ENCODE results near the gene CSGALNACT2.

Gene CSGALNACT2

DNA sequence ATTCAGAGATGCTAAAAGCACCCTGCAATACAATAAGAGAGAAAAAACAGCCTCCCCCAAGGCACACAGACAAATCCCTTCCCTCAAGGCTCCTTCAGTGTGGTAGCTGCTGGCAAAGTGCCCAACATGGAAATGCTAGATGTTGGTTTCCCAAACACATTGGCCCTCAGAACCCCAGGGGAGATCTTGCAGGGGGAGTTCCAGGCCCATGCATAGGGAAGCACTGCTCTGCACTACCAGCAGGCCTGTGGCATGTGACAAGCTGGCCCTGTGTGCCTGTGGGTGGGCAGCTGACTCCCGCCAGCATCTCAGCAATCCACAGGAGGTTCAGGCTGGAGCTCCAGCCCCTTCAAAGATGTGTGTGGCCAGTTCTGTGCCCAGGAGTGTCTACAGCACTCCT lies 16.8 kb upstream of the CSGALNACT2 start:
- no peak overlapping the region for H3K27ac ChIP-seq
- no peaks in the 10 kb centered on the region for H3K27me3 ChIP-seq (replicated peaks)
- DNase-seq = no peak
- H3K4me3 ChIP-seq (ENCODE audit: low read depth, low read length) = no peak overlapping the region
- no peaks in the 10 kb centered on the region for H3K36me3 ChIP-seq (replicated peaks)
- in situ Hi-C loops (cut with HindIII; ENCODE audit: low pct_ligation_motif_present, low sequenced_read_pairs) = no loop called here
- TF ChIP-seq CTCF (IDR thresholded peaks at IDR 0.05; ENCODE audit: low read depth, low read length, missing control alignments) = no peak

- in situ Hi-C loops (cut with HindIII; ENCODE audit: low pct_ligation_motif_present, low sequenced_read_pairs) = no loop called here
- H3K27ac ChIP-seq = no peak overlapping the region
- H3K27me3 ChIP-seq (replicated peaks) = no peaks in the 10 kb centered on the region
- no peaks in the 10 kb centered on the region for H3K36me3 ChIP-seq (replicated peaks)
- no peak for TF ChIP-seq CTCF (IDR thresholded peaks at IDR 0.05; ENCODE audit: low read depth, low read length, missing control alignments)
- no peak for DNase-seq
- H3K4me3 ChIP-seq (ENCODE audit: low read depth, low read length) = no peak overlapping the region
These were observed 16.1 kb upstream of the CSGALNACT2 start for GRCh38 chr10:43122096-43122495.

GRCh38 chr10:43122826-43123225 lies 15.4 kb upstream of the CSGALNACT2 start:
- no peak for DNase-seq
- Histone ChIP-seq H3K4me3 (ENCODE audit: low read depth, low read length) (no peak overlapping the region), H3K27ac (no peak overlapping the region), H3K27me3 (replicated peaks) (no peaks in the 10 kb centered on the region), H3K36me3 (replicated peaks) (no peaks in the 10 kb centered on the region)
- no peak for TF ChIP-seq CTCF (IDR thresholded peaks at IDR 0.05; ENCODE audit: low read depth, low read length, missing control alignments)
- in situ Hi-C loops (cut with HindIII; ENCODE audit: low pct_ligation_motif_present, low sequenced_read_pairs) = no loop called here

DNA sequence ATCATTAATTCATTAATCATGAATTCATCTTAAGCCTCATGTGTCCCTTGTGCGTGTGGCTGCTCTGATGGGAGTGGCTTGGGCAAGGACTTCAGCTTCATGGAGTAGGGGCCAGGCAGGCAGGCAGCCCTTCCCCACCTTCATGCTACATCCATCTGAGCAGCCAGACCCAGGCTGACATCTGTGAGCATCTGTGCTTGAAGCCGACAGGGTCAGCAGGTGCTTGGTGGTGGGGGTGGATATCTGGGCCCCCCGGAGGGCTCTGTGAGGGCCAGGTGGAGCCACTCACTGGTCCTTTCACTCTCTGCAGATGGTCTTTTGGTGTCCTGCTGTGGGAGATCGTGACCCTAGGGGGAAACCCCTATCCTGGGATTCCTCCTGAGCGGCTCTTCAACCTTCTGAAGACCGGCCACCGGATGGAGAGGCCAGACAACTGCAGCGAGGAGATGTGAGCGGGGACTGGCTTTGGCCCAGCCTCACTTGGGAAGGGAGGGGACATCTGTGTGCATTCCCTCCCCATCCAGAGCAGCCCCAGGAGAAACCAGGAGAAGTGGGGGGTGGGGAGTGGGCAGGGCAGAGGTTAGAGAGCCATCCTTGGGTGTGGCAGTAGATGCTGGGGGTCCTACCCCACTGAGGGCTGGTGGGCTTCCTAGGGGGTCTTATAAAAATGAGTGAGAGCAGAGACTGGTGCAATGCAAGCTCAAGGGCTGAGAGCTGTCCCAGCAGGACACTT lies 14.7 kb upstream of the CSGALNACT2 start:
- no peak for DNase-seq
- H3K27me3 ChIP-seq (replicated peaks) = no peaks in the 10 kb centered on the region
- in situ Hi-C loops (cut with HindIII; ENCODE audit: low pct_ligation_motif_present, low sequenced_read_pairs) = no loop called here

DNA sequence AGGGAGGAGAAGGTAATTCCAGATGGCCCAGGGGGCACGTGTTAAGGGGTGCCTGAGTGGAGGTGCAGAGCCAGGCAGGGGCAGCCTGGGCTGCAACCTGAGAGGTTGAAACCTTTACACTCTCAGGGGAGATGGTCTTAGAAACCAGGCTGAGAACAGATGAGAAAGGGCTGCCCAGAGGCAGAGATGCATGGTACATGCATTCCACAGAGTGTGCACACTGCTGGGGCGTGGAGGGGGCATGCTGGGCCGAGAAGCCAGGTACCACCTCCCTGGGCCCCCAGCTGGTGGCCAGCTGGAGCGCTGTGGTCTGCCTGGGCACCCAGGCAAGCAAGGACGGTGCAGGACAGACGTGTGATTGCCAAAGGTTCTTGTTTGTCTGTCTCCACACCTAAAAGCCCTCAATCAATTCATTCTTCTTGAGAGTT lies 14.1 kb upstream of the CSGALNACT2 start:
- no peak overlapping the region for H3K27ac ChIP-seq
- no peak for TF ChIP-seq CTCF (IDR thresholded peaks at IDR 0.05; ENCODE audit: low read depth, low read length, missing control alignments)
- in situ Hi-C loops (cut with HindIII; ENCODE audit: low pct_ligation_motif_present, low sequenced_read_pairs) = no loop called here

More for the DNA sequence above, 14.7 kb upstream of the CSGALNACT2 start:
- no peak for TF ChIP-seq CTCF (IDR thresholded peaks at IDR 0.05; ENCODE audit: low read depth, low read length, missing control alignments)
- Histone ChIP-seq H3K36me3 (replicated peaks) (no peaks in the 10 kb centered on the region), H3K27ac (no peak overlapping the region), H3K4me3 (ENCODE audit: low read depth, low read length) (no peak overlapping the region)

More for the DNA sequence above, 14.1 kb upstream of the CSGALNACT2 start:
- Histone ChIP-seq H3K36me3 (replicated peaks) (no peaks in the 10 kb centered on the region), H3K27me3 (replicated peaks) (no peaks in the 10 kb centered on the region), H3K4me3 (ENCODE audit: low read depth, low read length) (no peak overlapping the region)
- no peak for DNase-seq
